Vagina (tissue), 2 donors: ENCODE measurements around the gene RNF144A.

ENCODE experiments used
- POLR2A ChIP-seq, 2 donors: fragments of 450-650 bp; IDR thresholded peaks; one replicate each; pipeline ENCODE4 v1.6.1; 2017; ENCODE audit warnings: antibody characterized with exemption in 2 of 2, mild to moderate bottlenecking in 2 of 2, moderate library complexity in 2 of 2
- POLR2AphosphoS5 ChIP-seq, 2 donors: sonication (generic); formaldehyde crosslinking; IDR thresholded peaks; one replicate each; pipeline ENCODE4 v1.9.0; 2017; ENCODE audit warnings: antibody characterized with exemption in 2 of 2, mild to moderate bottlenecking in 2 of 2, low read depth in 1 of 2; ENCODE audit not compliant: insufficient read depth in 1 of 2
- TF ChIP-seq, protein P1 (sequence below), 3 experiments: fragments of 450-650 bp in 2 of 3; fragments of 200-600 bp in 1 of 3; sonication (generic) in 1 of 3; IDR thresholded peaks; one replicate each; pipeline ENCODE4 v1.5.1; 2017 to 2019; ENCODE audit warnings: antibody characterized with exemption in 3 of 3, mild to moderate bottlenecking in 2 of 3, moderate library complexity in 2 of 3

DNA sequence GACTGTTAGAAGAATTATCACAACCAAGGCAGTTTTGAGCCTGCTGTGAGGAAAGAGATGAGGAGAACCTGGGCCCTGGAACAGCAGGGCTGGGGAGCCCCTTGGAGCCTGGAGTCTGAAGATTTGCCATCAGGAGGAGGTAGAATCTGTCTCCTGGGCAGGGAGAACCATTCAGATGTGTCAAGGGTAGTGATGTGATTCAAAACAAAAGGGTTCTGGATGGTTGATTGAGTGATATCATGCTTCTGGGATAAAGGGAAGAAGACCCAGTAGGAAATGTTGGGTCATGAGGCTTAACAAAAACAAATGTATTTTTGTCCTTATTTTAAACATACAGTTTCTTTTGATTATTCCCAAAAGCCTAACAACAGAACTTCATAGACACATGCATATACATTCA, 28.6 kb downstream of the RNF144A start:
- TF ChIP-seq, protein P1, sequence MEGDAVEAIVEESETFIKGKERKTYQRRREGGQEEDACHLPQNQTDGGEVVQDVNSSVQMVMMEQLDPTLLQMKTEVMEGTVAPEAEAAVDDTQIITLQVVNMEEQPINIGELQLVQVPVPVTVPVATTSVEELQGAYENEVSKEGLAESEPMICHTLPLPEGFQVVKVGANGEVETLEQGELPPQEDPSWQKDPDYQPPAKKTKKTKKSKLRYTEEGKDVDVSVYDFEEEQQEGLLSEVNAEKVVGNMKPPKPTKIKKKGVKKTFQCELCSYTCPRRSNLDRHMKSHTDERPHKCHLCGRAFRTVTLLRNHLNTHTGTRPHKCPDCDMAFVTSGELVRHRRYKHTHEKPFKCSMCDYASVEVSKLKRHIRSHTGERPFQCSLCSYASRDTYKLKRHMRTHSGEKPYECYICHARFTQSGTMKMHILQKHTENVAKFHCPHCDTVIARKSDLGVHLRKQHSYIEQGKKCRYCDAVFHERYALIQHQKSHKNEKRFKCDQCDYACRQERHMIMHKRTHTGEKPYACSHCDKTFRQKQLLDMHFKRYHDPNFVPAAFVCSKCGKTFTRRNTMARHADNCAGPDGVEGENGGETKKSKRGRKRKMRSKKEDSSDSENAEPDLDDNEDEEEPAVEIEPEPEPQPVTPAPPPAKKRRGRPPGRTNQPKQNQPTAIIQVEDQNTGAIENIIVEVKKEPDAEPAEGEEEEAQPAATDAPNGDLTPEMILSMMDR (IDR thresholded peaks at IDR 0.05), result no peak
- TF ChIP-seq POLR2AphosphoS5 (IDR thresholded peaks at IDR 0.05; ENCODE audit: insufficient read depth in 1 of 2, low read depth in 1 of 2), result no peak
- no peak for TF ChIP-seq POLR2A (IDR thresholded peaks at IDR 0.05)
